Adipocyte (in vitro differentiated cells): ENCODE results near the gene RBMS3.

Source experiments
- DNase-seq: peaks from one replicate; pipeline ENCODE4 v3.0.0-alpha.2; 2015; ENCODE audit warnings: low read depth
- H3K27me3 ChIP-seq: replicated peaks from 2 replicates; pipeline ENCODE4 v1.7.0; 2013; ENCODE audit warnings: mild to moderate bottlenecking, low read length, moderate library complexity; ENCODE audit not compliant: control insufficient read depth, insufficient read depth
- H3K36me3 ChIP-seq: 2 replicates; pipeline ENCODE4 v1.7.0; 2013; ENCODE audit warnings: low read length, mild to moderate bottlenecking, moderate library complexity; ENCODE audit not compliant: control insufficient read depth, insufficient read depth, severe bottlenecking
- H3K4me1 ChIP-seq: 2 replicates; pipeline ENCODE4 v1.7.0; 2013; ENCODE audit warnings: mild to moderate bottlenecking, low read length, moderate library complexity; ENCODE audit not compliant: control insufficient read depth, insufficient read depth
- H3K4me3 ChIP-seq: 2 replicates; pipeline ENCODE4 v1.7.0; 2013; ENCODE audit warnings: mild to moderate bottlenecking, low read length, moderate library complexity
- H3K9ac ChIP-seq: 2 replicates; pipeline ENCODE4 v1.7.0; 2013; ENCODE audit warnings: mild to moderate bottlenecking, low read length, moderate library complexity
- H3K9me3 ChIP-seq: 2 replicates; pipeline ENCODE4 v1.7.0; 2013; ENCODE audit warnings: mild to moderate bottlenecking, low read length, moderate library complexity; ENCODE audit not compliant: control insufficient read depth

The RBMS3 gene

GRCh38 chr3:29255854-29256696 lies 24.8 kb upstream of the RBMS3 start:
- peaks cover 5% of the 10 kb centered on the region for H3K4me1 ChIP-seq
- DNase-seq = no peak
- H3K27me3 ChIP-seq = no peaks in the 10 kb centered on the region
- no peaks in the 10 kb centered on the region for H3K36me3 ChIP-seq
- H3K4me3 ChIP-seq = no peak overlapping the region
- H3K9me3 ChIP-seq = no peaks in the 10 kb centered on the region
- no peak overlapping the region for H3K9ac ChIP-seq

- Histone ChIP-seq H3K4me1 (no peaks in the 10 kb centered on the region), H3K27me3 (no peaks in the 10 kb centered on the region), H3K9ac (no peak overlapping the region), H3K36me3 (no peaks in the 10 kb centered on the region), H3K9me3 (no peaks in the 10 kb centered on the region), H3K4me3 (no peak overlapping the region)
- no peak for DNase-seq
These were observed 22.7 kb upstream of the RBMS3 start for GRCh38 chr3:29258161-29258560.

DNA sequence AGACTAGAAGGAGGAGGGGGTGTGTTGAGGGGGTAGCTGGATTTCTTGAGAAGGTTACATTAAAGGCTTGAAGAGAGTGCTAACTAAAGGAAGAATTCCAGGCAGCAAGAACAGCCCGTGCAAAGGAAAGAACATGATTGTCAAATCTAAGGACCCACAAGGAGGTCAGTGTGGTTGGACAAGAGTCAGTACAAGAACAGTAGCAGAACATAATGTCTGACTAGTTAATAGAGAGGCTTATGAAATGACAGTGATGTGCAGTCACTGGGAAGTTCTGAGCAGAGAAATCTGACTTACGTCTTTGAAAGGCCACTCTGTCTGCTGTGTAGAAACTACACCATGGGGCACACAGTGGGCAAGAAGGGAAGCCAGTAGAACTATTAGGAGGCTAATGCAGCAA lies 19.8 kb upstream of the RBMS3 start:
- Histone ChIP-seq H3K4me3 (no peak overlapping the region), H3K4me1 (no peaks in the 10 kb centered on the region), H3K36me3 (no peaks in the 10 kb centered on the region), H3K9ac (no peak overlapping the region), H3K9me3 (no peaks in the 10 kb centered on the region), H3K27me3 (no peaks in the 10 kb centered on the region)
- no peak for DNase-seq

GRCh38 chr3:29263476-29263875 lies 17.4 kb upstream of the RBMS3 start:
- Histone ChIP-seq H3K9ac (no peak overlapping the region), H3K27me3 (no peaks in the 10 kb centered on the region), H3K9me3 (no peaks in the 10 kb centered on the region), H3K4me3 (no peak overlapping the region), H3K4me1 (no peaks in the 10 kb centered on the region), H3K36me3 (no peaks in the 10 kb centered on the region)
- DNase-seq = no peak

DNA sequence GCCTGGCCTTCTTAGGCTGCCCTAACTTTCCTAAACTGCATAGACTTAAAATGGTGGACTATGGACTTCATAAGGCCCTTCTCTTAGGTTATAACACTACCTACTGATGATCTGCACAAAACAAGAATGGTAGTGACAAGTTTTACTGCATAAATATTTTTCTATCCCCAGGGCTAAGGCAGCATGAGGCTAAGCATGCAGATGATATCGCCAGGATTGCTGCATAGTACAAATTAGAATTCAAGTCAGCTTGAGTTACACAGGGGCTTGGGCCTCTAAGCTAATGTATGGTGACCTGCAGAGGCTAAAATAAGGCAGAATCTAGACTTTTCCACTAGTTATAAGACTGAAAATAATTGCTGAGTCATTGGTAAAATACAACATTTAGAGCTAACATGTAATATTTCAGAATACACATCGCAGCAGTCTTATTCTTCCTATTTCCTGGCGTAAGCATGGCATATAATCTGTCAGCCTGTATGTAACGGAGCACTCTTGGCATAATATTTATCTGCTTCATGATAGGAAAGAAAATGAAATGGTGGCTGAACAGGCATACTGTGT lies 15.3 kb upstream of the RBMS3 start:
- Histone ChIP-seq H3K9me3 (no peaks in the 10 kb centered on the region), H3K4me3 (no peak overlapping the region), H3K4me1 (no peaks in the 10 kb centered on the region), H3K27me3 (no peaks in the 10 kb centered on the region), H3K36me3 (no peaks in the 10 kb centered on the region), H3K9ac (no peak overlapping the region)
- no peak for DNase-seq

GRCh38 chr3:29267226-29267625 lies 13.6 kb upstream of the RBMS3 start:
- Histone ChIP-seq H3K9me3 (no peaks in the 10 kb centered on the region), H3K4me1 (no peaks in the 10 kb centered on the region), H3K27me3 (no peaks in the 10 kb centered on the region), H3K4me3 (no peak overlapping the region), H3K36me3 (no peaks in the 10 kb centered on the region), H3K9ac (no peak overlapping the region)
- DNase-seq = no peak

- H3K27me3 ChIP-seq = no peaks in the 10 kb centered on the region
- H3K36me3 ChIP-seq = no peaks in the 10 kb centered on the region
- H3K9me3 ChIP-seq = no peaks in the 10 kb centered on the region
- no peak for DNase-seq
- H3K4me1 ChIP-seq = no peaks in the 10 kb centered on the region
- H3K9ac ChIP-seq = no peak overlapping the region
- H3K4me3 ChIP-seq = no peak overlapping the region
These were observed 12.2 kb upstream of the RBMS3 start for GRCh38 chr3:29268651-29269050.

DNA sequence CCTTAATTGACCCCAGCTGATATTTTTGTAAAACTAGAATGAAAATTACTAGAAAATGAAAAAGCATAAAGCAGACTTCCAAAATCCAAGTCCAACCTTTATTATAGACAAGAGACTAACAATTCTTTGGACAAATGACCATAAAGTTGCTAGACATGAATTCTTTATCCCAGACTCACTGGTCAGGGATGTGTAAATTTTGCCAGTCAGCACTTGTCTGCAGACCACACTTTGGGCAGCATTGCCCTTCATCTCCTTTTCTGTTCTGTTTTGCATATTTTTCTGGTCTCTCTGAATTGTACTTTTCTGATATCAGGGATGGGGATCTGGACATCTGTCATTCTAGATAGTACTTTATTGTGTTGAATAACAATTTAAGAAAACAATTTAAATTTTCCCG lies 10.1 kb upstream of the RBMS3 start:
- H3K9ac ChIP-seq = no peak overlapping the region
- H3K4me3 ChIP-seq = no peak overlapping the region
- no peaks in the 10 kb centered on the region for H3K36me3 ChIP-seq
- H3K27me3 ChIP-seq = no peaks in the 10 kb centered on the region
- H3K9me3 ChIP-seq = no peaks in the 10 kb centered on the region
- peaks cover 5% of the 10 kb centered on the region for H3K4me1 ChIP-seq
- no peak for DNase-seq

DNA sequence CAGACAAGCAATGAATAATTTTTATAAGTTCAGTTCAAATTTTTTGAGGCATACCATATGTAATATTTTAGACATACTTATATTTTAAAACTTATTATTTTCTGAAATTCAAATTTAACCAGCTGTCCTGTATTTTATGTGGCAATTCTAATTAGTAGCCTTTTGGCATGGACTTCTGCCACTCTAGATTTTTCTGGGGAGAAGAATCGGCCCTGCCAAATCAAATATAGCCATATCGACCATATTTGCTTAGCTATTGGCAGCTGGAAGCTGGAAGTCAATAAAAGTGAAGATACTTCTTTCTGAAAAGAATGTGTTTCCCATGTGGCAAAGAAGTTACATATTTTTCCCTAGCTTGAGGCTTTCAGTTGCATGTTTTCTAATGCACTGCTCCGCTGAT lies 9.4 kb upstream of the RBMS3 start:
- Histone ChIP-seq H3K4me1 (peaks cover 5% of the 10 kb centered on the region), H3K4me3 (no peak overlapping the region), H3K36me3 (no peaks in the 10 kb centered on the region), H3K9ac (no peak overlapping the region), H3K27me3 (no peaks in the 10 kb centered on the region), H3K9me3 (no peaks in the 10 kb centered on the region)
- no peak for DNase-seq

DNA sequence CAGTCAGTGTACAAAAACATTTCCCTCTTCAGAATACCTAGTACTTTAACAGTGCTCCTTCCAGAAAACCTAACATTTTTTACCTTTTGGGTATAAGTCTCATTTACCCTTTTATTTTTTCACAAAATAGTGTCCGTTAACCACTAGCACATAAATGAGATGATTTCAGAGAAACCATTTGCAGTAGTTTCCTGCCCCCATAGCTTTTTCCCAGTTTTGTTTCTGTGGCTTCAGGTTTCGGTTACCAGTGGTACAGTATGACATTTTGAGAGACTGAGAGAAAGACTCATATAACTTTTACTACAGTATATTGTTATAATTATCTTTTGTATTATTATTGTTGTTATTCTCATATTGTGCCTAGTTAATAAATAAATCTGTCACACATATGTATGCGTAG lies 6.2 kb upstream of the RBMS3 start:
- DNase-seq = no peak
- Histone ChIP-seq H3K4me1 (peaks cover 13% of the 10 kb centered on the region), H3K9ac (no peak overlapping the region), H3K27me3 (no peaks in the 10 kb centered on the region), H3K36me3 (no peaks in the 10 kb centered on the region), H3K4me3 (no peak overlapping the region), H3K9me3 (no peaks in the 10 kb centered on the region)

DNA sequence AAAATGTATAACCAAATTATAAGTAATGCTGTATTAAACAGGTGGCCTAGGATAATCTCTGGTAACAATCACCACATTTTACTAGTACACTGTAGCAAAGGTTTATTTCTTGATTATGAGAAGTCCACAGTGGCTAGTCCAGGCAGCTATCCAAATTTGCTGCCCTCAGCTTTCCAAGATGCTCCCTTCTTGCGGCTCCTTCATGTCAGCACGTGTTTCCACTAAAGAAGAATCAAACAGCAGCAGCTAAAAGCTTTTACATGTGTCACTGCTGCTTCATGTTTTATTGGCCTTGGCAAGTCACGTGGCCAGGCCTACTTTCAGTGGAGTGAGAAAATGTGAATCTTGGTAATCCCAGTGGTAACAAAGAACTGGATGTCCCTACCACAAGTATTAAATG lies 5.6 kb upstream of the RBMS3 start:
- no peak for DNase-seq
- H3K4me1 ChIP-seq = peaks cover 18% of the 10 kb centered on the region
- no peak overlapping the region for H3K4me3 ChIP-seq
- H3K9ac ChIP-seq = no peak overlapping the region
- no peaks in the 10 kb centered on the region for H3K36me3 ChIP-seq
- no peaks in the 10 kb centered on the region for H3K9me3 ChIP-seq
- no peaks in the 10 kb centered on the region for H3K27me3 ChIP-seq

GRCh38 chr3:29277249-29277648 lies 3.6 kb upstream of the RBMS3 start:
- H3K9me3 ChIP-seq = no peaks in the 10 kb centered on the region
- no peaks in the 10 kb centered on the region for H3K27me3 ChIP-seq
- no peak for DNase-seq
- H3K36me3 ChIP-seq = no peaks in the 10 kb centered on the region
- H3K4me3 ChIP-seq = no peak overlapping the region
- no peak overlapping the region for H3K9ac ChIP-seq
- peaks cover 18% of the 10 kb centered on the region for H3K4me1 ChIP-seq
